GM23248 (cell line): Measurements from ENCODE around the gene TYW3.

Experiments used
- EZH2 ChIP-seq: fragments of 200-600 bp; sonication (generic); IDR thresholded peaks from 2 replicates; pipeline ENCODE4 v1.6.1; 2018; ENCODE audit warnings: antibody characterized with exemption, mild to moderate bottlenecking; ENCODE audit not compliant: insufficient read depth, poor library complexity, severe bottlenecking
- EZH2phosphoT487 ChIP-seq: fragments of 200-600 bp; sonication (generic); IDR thresholded peaks from 2 replicates; pipeline ENCODE4 v1.6.1; 2018; ENCODE audit warnings: antibody characterized with exemption, moderate library complexity, mild to moderate bottlenecking, low read depth; ENCODE audit not compliant: insufficient read depth

DNA sequence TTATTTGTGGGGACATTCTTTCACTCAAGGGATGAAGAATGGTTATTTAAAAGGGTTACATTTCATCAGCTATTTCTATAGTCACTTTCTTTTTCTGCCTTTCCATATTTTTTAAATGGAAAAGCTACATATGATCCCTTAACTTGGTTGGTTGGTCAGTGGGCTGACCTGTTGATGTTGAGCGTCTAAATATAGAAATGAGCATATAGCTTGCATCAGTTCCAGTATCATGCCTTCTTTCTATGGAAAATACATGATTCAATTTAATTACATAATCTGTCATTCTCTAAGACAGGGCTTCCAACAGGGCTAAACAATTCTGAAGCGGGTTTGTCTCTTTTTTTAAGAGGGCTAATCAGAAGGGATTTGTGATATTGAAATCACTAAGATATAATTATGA, 40.6 kb downstream of the TYW3 start:
- TF ChIP-seq EZH2phosphoT487 (no peak), EZH2 (no peak)
